HG02870 (cell line): ENCODE measurements around the gene IQCN.
"Not testable (repeated sequence)": the region's sequence is repeated elsewhere in the genome, so short reads cannot be mapped to it uniquely, and the experiment has no call there.

Experiments
- ATAC-seq: cut with Tn5 transposase; IDR thresholded peaks from one replicate; pipeline ENCODE4 v1.9.1; 2021; ENCODE audit warnings: mild to moderate bottlenecking, moderate library complexity; ENCODE audit not compliant: unreplicated experiment

The IQCN gene

DNA sequence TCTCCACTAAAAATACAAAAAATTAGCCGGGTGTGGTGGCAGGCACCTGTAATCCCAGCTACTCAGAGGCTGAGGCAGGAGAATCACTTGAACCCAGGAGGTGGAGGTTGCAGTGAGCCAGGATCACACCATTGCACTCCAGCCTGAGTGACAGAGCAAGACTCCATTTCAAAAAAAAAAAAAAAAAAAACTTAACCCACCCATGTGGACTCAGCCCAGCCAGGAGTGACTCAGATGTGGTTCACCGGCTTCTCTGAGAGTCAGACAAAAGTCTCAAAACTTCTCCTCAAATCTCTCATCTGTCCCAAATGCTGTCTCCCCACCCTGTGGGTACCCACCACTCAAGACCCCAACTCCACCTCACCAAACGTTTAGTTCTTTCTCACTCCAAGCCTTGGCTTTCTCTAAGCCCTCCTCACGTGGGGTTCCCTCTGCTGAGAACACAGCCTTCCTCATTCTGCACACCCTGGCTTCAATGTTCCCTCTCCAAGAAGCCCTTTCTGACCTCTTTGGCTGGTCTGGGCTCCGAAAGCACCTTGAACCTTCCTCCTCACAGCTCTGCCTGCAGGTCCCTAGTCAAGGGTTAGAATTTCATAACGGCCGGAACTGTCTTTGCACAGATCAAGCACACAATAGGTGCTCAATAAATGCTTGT, 59.3 kb downstream of the IQCN start:
- ATAC-seq: no peak

- ATAC-seq: no peak
Observed at GRCh38 chr19:18211683-18212082, 62.6 kb downstream of the IQCN start.

DNA sequence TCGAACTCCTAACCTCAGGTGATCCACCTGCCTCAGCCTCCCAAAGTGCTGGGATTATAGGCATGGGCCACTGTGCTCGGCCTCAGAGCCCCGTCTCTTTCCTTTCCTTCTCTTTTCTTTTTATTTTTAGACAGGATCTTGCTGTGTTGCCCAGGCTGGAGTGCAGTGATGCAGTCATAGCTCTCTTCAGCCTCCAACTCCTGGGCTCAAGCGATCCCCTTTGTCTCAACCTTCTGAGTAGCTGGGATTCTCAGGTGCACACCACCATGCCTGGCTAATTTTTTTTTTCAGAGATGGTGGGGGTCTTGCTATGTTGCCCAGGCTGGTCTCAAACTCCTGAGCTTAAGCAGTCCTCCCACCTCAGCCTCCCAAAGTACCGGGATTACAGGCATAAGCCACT, 64.3 kb downstream of the IQCN start:
- not testable (repeated sequence) for ATAC-seq

DNA sequence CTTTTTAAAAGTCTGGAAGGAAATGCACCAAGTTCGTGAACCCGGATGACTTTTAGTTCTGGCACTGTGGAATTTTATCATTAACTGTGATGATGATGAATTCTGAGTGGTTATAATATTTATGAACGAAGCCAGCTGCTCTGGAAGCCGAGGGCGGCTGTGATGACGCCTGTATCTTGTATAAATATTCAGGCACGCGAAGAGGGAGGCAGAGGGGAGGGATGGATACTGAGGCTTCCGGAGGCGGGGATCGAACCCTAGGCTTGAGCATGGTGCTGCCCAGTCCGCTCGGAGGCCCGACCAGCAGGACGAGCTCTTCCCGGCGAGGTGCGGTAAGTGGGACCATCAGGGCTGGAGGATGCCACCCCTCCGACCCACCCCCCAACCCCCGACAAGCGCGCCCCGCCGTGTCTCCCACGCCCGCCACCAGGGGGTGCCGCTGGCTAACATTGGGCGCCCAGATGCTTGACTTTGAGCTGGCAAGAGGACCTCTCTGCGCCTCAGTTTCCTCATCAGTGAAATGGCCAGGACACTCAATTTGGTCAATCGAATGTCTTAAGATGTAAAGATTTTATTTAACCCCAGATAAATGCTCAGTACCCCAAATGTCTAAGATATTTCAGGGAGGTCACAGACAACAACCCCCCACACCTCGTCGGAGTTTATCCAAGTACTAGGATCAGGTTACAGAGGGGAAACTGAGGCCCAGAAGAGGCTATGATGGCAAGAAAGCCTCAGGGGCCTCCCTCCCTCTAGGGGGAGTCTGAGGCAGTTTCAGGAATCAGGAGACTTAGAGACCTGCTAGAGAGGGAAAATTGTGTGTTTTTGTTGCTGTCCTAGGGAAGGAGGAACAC, 65.9 kb downstream of the IQCN start:
- ATAC-seq: no peak
